Ovary (tissue), 3 donors: ENCODE data around the gene VKORC1L1.

Source experiments
- EP300 ChIP-seq: sonication (generic); formaldehyde crosslinking; IDR thresholded peaks from one replicate; pipeline ENCODE4 v1.6.1; 2017; ENCODE audit warnings: antibody characterized with exemption
- POLR2A ChIP-seq: fragments of 450-650 bp; IDR thresholded peaks from one replicate; pipeline ENCODE4 v1.6.1; 2017; ENCODE audit warnings: antibody characterized with exemption, mild to moderate bottlenecking, moderate library complexity
- TF ChIP-seq, protein P1 (sequence below), 3 donors: fragments of 450-650 bp in 2 of 3; fragments of 200-600 bp in 1 of 3; IDR thresholded peaks; one replicate each; pipeline versions ENCODE4 v1.5.1 to v1.8.0; 2016 to 2022; ENCODE audit warnings: antibody characterized with exemption in 3 of 3, mild to moderate bottlenecking in 1 of 3
- donor health status: DM: no; HTN: no; CAD: no.

DNA sequence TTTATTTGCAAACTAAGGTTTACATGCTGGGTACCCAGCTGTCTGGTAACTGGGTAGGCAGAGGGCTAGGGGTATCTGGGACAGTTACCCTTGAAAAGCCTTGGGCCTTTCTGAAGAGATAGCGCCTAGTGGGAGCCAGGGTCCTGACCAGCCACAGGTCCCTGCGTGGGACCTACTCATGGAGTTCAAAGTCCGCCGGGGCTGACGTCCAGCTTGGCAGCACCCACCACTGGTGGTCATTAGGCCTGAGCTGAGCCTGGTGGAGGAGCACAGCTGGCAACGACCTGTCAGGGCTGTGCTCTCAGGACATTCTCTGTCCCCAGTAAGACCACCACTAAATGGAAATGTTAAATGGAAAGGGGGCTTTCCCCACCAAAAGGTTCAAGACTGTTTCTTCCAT, 89.2 kb downstream of the VKORC1L1 start:
- TF ChIP-seq EP300 (no peak), POLR2A (no peak)
- TF ChIP-seq, protein P1, sequence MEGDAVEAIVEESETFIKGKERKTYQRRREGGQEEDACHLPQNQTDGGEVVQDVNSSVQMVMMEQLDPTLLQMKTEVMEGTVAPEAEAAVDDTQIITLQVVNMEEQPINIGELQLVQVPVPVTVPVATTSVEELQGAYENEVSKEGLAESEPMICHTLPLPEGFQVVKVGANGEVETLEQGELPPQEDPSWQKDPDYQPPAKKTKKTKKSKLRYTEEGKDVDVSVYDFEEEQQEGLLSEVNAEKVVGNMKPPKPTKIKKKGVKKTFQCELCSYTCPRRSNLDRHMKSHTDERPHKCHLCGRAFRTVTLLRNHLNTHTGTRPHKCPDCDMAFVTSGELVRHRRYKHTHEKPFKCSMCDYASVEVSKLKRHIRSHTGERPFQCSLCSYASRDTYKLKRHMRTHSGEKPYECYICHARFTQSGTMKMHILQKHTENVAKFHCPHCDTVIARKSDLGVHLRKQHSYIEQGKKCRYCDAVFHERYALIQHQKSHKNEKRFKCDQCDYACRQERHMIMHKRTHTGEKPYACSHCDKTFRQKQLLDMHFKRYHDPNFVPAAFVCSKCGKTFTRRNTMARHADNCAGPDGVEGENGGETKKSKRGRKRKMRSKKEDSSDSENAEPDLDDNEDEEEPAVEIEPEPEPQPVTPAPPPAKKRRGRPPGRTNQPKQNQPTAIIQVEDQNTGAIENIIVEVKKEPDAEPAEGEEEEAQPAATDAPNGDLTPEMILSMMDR (IDR thresholded peaks at IDR 0.05) = no peak
